Measurements from ENCODE around the gene PAX7. TPM values are rescaled to one million over a fixed set of nuclear protein-coding genes. Genes with fewer than 3 reads are reported as not detected.
"Not testable (repeated sequence)": the region's sequence is repeated elsewhere in the genome, so short reads cannot be mapped to it uniquely, and the experiment has no call there.

PAX7 gene
- total RNA-seq, 1 experiment from 2014 or later = not detected

- DNase-seq (ENCODE audit: low read depth) = no peak
Observed at GRCh38 chr1:18658831-18659230, 28.2 kb downstream of the PAX7 start.

GRCh38 chr1:18661404-18662285, 31.0 kb downstream of the PAX7 start:
- no peak for DNase-seq (ENCODE audit: low read depth)

GRCh38 chr1:18662286-18662639, 31.6 kb downstream of the PAX7 start:
- DNase-seq (ENCODE audit: low read depth) = no peak

DNA sequence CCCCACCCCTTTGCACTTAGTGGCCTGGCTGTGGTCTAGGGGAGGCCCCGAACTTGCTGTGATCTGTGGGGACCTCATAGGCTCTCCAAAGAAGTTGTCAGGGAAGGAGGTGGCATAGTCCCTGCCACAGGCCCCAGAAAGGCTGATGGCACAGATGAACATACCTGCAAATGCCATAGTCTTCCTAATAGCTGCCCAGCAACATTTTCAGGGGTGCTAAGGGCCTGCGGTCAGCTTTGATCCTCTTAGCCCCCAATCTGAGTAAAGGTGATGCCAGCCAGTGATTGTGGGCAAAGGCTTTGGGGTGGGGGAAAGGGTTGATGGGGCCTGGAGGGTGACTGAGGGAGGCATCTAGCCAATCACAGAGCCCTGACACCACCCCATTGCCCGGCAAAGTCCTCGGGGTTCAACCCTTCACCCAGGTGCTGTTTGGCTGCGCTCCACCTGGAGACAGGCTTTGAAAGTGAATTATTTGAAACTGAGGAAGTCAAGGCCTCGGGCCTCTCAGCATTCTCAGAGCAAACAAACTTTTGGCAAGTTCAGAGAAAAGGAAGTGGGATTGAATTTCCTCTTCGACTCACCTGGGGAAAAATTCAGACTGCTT, 35.8 kb downstream of the PAX7 start:
- no peak for DNase-seq (ENCODE audit: low read depth)

DNA sequence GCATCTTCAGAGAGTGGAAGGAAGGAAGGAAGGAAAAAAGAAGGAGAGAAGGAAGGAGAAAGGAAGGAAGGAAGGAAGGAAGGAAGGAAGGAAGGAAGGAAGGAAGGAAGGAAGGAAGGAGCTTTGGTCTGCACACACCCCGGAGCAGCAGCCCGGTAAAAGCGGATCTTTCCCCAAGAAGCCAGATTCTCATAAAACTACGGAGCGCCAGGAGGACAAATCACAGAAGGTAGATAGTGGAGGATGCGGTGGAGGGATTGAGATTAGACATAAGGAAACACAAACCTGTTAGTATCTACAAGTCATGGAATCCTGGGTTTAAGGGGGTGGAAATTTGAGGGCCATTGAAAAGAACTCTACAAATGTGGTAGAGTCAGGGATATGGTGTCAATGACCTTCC, 36.7 kb downstream of the PAX7 start:
- DNase-seq (ENCODE audit: low read depth) = no peak

DNA sequence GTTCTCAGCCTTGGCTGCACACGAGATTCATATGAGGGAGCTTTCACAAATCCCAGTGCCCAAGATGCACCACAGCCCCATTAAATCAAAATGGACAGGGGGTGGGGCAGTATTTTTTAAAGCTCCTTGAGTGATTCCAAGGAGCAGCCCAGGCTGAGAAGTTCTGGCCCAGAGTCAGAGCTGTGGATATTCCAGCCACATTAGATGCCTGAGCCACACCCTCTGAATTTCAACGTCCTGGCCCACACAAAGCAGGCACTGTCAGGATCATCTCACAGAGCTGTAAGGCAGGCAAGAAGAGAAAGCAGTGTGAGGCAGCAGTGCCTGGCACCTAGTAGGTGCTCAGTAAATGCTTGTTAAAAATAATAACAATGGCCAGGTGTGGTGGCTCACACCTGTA, 37.4 kb downstream of the PAX7 start:
- no peak for DNase-seq (ENCODE audit: low read depth)

DNA sequence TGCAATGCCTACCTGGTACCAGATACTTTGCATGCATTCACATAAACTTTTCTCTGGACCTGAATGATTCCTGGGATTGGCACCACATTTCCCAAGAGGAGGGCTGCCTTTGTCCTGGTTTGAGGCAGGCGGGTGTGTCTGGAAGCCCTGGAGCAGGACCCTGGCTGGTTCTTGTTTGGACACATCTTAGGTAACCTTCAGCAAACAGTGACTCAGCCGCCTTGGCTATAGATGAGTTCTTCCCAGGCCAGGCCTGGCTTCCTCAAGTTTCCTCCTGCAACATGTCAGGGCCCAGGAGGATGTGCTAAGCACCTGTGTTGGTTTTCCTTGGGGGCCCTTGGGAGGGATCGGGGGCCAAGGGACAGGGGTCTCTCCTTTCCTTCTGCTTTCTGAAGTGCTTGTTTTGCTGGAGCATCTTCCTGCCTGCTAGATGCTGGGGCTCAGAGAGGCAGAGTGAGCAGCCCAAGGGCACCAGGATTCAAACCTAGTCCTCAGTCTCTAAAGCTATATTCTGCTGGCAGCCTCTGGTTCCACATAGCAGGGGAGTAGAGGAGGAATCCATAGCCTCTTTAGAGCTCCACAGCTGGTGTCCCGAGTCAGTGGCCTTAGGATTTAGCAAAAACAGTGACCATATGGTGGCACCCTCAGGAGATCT, 38.2 kb downstream of the PAX7 start:
- no peak for DNase-seq (ENCODE audit: low read depth)

- no peak for DNase-seq (ENCODE audit: low read depth)
Observed at GRCh38 chr1:18670121-18670867, 39.6 kb downstream of the PAX7 start.

GRCh38 chr1:18670868-18671225, 40.2 kb downstream of the PAX7 start:
- no peak for DNase-seq (ENCODE audit: low read depth)

DNA sequence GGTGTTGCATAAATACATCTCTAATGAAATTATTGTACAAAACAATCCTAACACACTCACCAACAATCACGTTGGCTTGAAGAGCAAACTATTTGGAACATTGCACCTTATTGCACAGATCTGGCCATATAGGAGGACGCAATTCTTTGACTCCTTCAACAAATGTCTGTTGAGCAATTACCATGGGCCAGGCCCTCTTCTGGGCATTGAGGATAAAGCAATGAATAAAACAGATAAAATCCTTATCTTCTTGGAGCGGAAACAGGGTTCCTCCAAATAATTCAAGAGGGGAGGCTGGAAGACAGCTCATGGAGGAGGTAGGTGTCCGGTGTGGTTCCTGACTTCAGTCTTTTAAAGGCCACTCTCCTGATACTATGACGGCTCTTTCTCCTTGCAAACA, 43.3 kb downstream of the PAX7 start:
- DNase-seq (ENCODE audit: low read depth) = no peak

DNA sequence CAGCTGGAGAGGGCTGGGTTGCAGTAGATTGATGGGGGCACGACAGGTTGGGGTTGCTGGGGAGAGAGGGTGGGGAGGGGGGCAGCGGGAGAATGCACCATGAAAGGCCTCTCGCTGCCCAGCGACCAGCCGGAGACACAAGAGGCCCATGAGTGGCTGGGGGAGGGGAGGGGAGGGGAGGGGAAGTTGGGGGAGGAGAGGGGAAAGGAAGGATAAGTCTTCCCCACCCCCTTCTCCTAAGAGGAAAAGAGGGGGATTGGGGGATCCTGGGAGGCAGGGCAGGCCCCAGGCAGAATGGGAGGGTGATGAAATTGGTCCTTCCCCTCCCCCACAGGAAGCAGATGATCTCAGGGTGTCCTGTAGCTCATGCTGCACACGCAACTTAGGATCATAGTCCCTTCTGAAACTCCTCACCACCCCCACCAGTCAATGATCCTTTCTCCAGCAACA, 45.7 kb downstream of the PAX7 start:
- DNase-seq (ENCODE audit: low read depth) = no peak

- peak; percentile 18 for DNase-seq (ENCODE audit: low read depth)
Observed at GRCh38 chr1:18681423-18681835, 50.8 kb downstream of the PAX7 start.

DNA sequence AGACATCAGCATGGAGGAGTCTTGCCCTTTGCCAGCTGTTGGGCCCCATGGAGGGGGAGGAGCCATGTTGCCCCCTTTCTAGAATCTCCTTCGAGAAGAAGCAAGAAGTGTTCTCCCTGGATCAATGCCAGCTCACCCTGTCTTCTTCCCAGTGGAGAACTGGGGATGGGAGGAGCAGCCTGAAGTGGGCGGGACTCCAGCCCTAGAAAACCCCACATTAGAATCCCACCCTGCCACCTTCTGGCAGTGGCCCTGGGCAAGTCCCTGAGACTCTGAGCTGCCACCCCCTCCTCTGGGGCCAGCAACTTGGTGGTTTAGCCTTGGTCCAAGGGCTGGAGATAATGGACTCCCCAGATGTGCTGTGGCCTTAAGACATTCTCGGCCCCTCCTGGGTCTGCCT, 51.7 kb downstream of the PAX7 start:
- DNase-seq (ENCODE audit: low read depth) = no peak

DNA sequence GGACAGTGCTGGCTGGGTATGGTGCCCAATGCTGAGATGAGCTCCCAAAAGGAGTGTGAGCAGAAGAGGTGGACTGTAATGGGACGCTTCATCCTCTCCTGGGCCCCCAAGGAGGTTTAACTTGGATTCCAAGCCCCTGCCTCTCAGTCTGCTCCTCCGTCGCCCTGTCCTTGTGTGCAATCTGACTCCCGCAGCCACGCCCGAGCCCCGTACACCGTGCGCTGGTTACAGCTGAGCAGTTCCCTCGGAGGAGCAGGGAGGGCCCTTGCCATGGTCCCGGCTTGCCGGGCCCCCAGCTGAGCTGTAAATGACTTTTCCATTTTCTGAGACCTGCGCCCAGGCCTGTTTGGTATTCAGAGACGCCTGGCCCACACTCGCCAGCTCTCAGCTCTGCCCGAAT, 53.7 kb downstream of the PAX7 start:
- no peak for DNase-seq (ENCODE audit: low read depth)

- no peak for DNase-seq (ENCODE audit: low read depth)
Observed at GRCh38 chr1:18686540-18686939, 55.9 kb downstream of the PAX7 start.

GRCh38 chr1:18687273-18687672, 56.6 kb downstream of the PAX7 start:
- no peak for DNase-seq (ENCODE audit: low read depth)

- no peak for DNase-seq (ENCODE audit: low read depth)
Observed at GRCh38 chr1:18691648-18692047, 61.0 kb downstream of the PAX7 start.

GRCh38 chr1:18693256-18694098, 62.8 kb downstream of the PAX7 start:
- peak; percentile 73 for DNase-seq (ENCODE audit: low read depth)

GRCh38 chr1:18694289-18694688, 63.6 kb downstream of the PAX7 start:
- DNase-seq (ENCODE audit: low read depth) = not testable (repeated sequence)

DNA sequence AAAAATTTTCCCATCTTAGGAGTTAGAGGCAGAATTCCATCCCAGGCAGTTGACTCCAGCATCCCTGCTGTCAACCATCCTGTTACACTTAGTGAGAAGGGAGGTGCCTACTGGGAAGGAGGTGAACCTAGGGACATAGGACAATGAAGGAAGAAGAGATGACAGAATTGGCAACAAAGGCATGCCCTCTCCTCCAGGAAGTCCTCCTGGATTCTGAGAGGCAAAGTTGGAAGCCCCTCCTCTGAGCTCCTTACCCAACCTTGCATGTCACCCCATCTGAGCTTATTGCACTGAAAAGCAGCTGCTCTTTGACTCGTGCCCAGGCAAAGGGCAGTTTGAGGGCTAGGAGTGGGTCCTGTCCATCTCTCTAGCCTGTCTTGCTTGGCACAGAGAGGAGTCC, 66.9 kb downstream of the PAX7 start:
- DNase-seq (ENCODE audit: low read depth) = no peak

DNA sequence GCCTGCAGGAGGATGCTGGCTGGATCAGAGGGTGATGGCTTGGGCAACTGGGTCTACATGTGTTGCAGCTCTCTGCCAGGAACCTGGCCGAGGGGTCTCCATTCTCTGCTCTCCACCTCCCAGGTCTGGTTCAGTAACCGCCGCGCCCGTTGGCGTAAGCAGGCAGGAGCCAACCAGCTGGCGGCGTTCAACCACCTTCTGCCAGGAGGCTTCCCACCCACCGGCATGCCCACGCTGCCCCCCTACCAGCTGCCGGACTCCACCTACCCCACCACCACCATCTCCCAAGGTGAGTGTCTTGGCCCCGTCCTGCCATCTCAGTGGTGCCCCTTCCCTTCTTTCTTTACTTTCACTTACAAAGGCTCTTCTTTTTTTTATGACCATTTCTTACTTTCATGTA, 69.9 kb downstream of the PAX7 start:
- DNase-seq (ENCODE audit: low read depth) = no peak
